DMS53 (cell line): ENCODE results near the gene ZNF573.

Source experiments
- DNase-seq: peaks from one replicate; lab custom pipeline; 2025; lab: John Stamatoyannopoulos, UW

Gene ZNF573

DNA sequence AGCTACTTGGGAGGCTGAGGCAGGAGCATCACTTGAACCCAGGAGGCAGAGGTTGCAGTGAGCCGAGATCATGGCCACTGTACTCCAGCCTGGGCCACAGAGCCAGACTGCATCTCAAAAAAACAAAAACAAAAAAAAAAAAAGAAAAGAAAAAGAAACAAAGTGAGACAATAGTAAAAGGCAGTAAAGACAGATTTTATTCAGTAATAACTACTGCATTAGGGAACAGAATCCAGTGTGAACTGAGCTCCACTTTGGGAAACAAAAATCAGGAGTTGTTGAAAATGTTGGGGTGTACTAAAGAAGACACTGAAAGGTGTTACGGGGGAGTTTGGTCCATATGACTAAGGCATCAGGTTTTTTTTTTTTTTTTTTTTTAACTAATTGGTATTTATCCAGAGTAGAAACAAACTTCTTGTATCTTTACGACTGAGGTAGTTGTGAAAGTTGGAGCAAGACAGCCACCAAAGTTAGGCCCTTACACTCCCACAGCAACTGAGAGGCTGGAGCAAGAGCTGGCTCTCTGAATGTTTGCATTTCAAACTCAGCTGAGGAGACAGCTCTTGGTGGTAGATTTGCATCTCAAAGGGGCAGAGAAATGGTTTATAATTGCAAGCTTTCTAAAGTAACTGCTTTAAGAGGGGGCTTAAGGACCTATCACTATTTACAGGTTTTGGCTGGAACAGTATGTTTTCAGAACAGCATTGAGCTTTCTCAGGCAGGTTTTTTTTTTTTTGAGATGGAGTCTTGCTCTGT, 84.1 kb downstream of the ZNF573 start:
- DNase-seq = no peak

DNA sequence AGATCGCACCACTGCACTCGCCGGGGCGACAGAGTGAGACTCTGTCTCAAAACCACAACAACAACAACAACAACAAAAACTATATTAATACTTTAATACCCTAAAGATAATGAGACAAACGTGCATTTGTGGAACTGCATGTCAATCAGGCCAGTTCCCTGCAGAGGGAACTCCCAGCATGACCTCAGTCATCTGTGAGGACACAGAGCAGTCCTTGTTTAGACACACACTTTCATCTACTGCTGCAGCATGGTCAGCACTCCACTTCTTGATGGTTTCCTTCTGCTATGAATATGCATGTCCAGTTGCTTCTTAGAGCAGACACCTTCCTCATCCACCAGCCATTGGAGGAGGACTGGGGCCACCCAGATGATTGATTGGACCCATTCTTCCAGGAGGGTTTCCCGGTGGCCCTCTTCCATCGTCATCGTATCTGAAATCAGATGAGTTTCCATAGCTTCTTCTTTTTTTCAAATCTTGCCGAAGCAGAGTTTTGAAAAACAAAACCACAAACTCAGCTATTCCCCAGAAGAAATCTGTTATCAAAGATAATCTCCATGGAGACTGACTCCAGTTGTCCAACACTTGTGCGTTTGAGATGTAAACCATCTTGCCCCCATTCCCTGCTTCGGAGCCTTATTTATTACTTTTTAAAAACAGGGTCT, 86.3 kb downstream of the ZNF573 start:
- DNase-seq = peak; percentile 36

DNA sequence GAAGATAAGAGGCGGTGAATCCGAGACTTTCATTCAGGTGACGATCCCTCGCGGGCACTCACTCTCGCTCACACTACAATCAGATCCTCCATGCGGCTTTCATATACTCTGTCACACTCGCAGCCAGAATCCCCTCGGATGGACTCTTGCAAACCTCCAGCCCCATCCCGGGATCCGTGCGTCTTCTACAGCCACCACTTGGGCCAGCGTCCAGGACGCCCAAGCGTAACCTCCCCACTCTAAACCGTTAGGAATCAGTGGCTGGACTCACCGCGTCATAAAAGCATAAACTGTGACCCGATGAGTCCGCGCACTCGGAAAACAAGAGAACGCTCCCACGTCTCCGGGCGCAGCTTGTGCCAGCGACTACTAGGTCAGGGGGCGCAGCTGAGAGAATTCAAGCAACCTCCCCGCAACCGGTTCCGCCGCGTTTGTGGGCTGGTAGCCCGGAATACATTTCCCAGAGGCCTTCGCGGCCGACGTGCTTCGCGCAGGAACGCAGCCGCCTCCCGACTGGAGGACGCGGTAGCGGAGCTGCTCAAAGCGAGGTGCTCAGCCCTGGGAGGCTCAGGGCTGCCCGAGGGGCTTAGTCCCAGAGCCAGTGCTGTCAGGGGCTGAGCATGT, 87.4 kb downstream of the ZNF573 start:
- DNase-seq = peak; percentile 88
